ENCODE results near the gene NOS1.

Gene NOS1

DNA sequence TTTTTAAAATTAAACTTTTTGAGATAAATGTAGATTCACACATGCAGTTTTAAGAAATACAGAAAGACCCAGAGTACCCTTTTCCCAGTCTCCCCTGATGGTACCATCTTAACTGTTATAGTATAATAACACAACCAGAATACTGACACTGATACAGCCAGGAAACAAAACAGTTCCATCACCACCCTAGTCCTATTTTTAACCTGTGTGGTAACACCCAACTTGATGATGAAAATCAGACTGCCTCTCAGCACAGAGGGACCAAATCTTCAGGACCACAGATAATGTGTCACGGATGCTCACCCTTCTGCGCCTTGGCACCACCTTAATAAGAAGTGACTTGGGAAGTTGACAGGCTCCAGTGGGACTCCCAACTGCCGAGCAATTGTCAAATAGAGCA lies 189.3 kb downstream of the NOS1 start:
- DNase-seq (ENCODE audit: low read depth in 2 of 2), result no peak

DNA sequence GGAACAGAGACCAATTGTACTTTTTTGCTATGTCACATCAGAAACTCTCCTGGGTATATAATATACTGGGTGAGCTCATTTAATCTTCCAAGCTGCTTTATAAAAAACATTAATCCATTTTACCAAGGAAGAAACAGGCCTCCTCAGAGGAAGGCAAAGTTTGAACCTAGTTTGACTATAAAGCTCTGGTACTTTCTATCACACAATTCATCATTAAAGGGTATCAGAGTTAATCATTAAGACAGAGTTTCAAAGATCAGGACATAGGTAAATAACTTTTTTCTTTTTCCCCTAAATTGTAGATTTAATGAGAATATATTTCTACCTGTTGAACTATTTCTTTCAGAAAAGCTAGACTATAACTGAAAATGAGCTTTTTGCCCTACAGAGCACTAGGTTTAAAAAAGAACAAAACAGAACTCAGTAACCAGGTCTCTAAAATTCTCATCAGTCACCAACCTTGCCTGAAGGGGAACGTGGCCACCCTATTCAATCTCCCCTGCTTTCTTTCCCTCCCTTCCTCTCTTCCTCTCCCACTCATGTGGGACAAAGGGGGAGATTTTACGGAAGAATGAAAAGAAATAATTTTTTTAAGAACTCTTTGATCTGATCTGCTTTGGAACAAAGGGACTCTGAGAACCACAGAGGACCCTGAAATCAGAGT lies 189.8 kb downstream of the NOS1 start:
- no peak for DNase-seq (ENCODE audit: low read depth in 2 of 2)

- DNase-seq (ENCODE audit: low read depth in 2 of 2), result no peak
Measured at GRCh38 chr12:117169548-117169947, 191.9 kb downstream of the NOS1 start.

DNA sequence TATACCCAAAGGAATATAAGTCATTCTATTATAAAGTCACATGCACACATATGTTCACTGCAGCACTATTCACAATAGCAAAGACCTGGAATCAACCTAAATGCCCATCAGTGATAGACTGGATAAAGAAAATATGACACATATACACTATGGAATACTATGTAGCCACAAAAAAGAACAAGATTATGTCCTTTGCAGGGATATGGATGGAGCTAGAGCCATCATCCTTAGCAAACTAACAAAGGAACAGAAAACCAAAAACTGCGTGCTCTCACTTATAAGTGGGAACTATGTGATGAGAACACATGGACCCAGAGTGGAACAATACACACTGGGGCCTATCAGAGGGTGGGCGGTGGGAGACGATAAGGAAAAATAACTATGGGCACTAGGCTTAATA lies 192.4 kb downstream of the NOS1 start:
- no peak for DNase-seq (ENCODE audit: low read depth in 2 of 2)

- no peak for DNase-seq (ENCODE audit: low read depth in 2 of 2)
Measured at GRCh38 chr12:117167769-117168168, 193.7 kb downstream of the NOS1 start.

GRCh38 chr12:117166107-117166506 lies 195.3 kb downstream of the NOS1 start:
- DNase-seq (ENCODE audit: low read depth in 2 of 2), result no peak

DNA sequence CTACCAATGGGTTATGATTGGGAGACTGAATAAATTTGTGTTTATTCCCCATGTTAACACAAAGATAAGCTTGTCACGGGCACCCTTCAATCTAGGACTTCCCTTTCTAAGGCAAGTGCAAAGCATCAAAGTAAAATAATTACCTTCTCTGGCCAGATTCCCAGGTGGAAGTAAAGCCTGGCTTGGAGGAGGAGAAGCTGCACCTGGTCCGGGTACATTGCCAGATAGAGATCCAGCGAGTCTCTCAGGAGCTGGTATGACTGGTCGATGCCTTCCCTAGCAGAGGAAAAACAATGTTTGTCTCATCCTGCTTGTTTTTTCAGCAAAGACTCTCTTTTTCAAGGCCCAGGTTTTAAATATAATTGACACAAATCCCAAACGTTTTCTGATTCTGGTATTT lies 196.1 kb downstream of the NOS1 start:
- DNase-seq (ENCODE audit: low read depth in 2 of 2), result no peak

- no peak for DNase-seq (ENCODE audit: low read depth in 2 of 2)
Measured at GRCh38 chr12:117162633-117163032, 198.8 kb downstream of the NOS1 start.

GRCh38 chr12:117162167-117162539 lies 199.3 kb downstream of the NOS1 start:
- no peak for DNase-seq (ENCODE audit: low read depth in 2 of 2)

- no peak for DNase-seq (ENCODE audit: low read depth in 2 of 2)
Measured at GRCh38 chr12:117161460-117162166, 199.8 kb downstream of the NOS1 start.

GRCh38 chr12:117159674-117160073 lies 201.8 kb downstream of the NOS1 start:
- DNase-seq (ENCODE audit: low read depth in 2 of 2), result no peak

DNA sequence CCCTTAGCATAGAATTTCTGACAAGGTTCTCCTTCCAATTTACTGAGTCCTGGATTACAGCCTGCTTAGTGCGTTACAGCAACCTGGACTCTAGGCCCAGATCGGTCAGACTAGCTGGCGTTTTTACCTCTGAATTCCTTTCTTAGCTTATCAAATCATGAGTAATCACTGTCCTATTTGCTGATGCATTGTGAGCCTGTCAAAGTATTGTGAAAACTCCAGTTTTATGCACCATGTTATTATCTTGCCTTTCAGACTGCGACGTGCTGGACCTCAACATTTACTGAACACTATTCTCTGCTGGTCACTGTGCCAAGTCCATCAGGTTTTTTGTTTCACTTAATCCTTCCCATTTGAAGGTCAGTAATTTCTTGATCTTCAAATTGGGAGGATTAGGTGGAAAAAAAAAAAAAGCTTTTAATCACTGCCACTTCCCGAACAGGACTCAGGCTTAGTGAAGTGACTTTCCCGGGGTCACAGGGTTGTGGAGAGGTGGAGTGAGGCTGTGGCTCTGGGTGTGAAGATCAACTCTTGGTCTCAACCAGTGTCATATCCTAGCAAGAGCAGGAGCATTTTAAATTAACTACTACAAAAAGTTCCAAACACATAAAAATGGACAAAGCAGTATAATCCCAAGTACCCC lies 202.4 kb downstream of the NOS1 start:
- DNase-seq (ENCODE audit: low read depth in 2 of 2), result no peak
